ENCODE measurements around the gene CD46.

The CD46 gene

GRCh38 chr1:207825409-207825695 lies 73.5 kb downstream of the CD46 start:
- no peak for DNase-seq (ENCODE audit: low spot score)
- in situ Hi-C loops (cut with MboI; ENCODE audit: low sequenced_read_pairs, unreplicated experiment) = no loop called here
- TF ChIP-seq, protein P1, sequence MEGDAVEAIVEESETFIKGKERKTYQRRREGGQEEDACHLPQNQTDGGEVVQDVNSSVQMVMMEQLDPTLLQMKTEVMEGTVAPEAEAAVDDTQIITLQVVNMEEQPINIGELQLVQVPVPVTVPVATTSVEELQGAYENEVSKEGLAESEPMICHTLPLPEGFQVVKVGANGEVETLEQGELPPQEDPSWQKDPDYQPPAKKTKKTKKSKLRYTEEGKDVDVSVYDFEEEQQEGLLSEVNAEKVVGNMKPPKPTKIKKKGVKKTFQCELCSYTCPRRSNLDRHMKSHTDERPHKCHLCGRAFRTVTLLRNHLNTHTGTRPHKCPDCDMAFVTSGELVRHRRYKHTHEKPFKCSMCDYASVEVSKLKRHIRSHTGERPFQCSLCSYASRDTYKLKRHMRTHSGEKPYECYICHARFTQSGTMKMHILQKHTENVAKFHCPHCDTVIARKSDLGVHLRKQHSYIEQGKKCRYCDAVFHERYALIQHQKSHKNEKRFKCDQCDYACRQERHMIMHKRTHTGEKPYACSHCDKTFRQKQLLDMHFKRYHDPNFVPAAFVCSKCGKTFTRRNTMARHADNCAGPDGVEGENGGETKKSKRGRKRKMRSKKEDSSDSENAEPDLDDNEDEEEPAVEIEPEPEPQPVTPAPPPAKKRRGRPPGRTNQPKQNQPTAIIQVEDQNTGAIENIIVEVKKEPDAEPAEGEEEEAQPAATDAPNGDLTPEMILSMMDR (IDR thresholded peaks at IDR 0.05; ENCODE audit: borderline replicate concordance, control extremely low read depth, extremely low read depth, insufficient read depth, missing control alignments) = no peak

GRCh38 chr1:207825719-207826556 lies 74.1 kb downstream of the CD46 start:
- in situ Hi-C loops (cut with MboI; ENCODE audit: low sequenced_read_pairs, unreplicated experiment) = no loop called here
- TF ChIP-seq, protein P1 (IDR thresholded peaks at IDR 0.05; ENCODE audit: borderline replicate concordance, control extremely low read depth, extremely low read depth, insufficient read depth, missing control alignments) = no peak
- DNase-seq (ENCODE audit: low spot score) = peak; percentile 80

DNA sequence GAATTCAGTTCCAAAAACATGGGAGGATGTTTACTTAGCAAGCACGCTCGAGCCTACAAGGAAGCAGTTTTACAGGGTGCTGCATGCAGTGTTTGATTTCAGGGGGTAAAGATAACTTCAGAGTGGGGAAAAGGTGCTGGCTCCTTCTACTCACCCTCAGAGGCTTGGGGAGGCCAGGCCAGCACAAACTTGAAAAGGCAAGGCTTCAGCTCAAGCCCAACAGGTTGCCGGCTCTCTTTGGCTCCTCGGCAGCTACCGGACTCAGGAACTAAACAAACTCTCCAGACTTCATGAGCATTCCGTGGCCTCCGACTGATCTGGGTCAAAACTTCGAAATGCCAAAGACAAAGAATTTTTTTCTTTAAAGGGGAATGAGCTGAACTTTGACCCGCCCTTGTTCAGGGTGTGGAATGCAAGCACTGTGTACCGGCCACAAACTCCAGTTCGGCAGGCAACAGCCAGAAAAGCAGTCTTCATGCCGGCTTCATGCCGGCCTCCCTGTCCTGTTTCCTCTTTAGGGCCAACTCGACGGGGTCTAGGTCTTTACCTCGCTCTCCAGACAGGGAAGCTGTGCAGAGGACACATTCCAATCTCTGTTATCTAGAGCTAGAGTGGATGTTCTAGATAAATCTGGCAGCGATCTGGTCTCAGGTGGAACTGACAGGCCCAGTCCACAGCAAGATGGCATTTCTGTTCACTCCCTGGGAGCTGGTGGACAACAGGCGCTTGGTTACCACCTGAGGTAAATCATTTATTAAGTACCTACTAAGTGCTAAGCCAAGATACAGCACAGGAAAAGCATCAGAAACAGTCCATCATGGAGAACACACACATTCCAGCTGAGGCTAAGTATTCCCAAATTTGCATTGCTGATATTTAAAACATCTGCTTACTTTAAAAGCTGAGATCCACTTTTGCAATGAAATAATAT lies 75.0 kb downstream of the CD46 start:
- in situ Hi-C loops (cut with MboI; ENCODE audit: low sequenced_read_pairs, unreplicated experiment) = no loop called here
- DNase-seq (ENCODE audit: low spot score) = no peak
- TF ChIP-seq, protein P1 (IDR thresholded peaks at IDR 0.05; ENCODE audit: borderline replicate concordance, control extremely low read depth, extremely low read depth, insufficient read depth, missing control alignments) = no peak

DNA sequence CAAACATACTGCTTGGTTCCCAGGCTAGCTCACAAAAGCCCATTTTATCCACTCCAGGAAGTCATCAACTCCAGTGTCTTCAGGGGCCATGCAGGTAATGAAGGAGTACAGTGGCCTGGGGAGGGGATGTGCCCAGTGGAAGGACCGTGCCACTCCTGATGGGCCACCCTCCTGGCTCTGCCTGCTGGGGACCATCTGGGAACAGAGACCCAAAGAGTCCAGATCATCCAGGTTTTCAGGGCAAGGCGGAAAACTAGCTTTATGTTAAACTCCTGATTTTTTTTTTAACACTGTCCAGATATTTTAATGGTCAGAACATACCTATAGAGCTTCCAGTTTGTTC lies 75.6 kb downstream of the CD46 start:
- in situ Hi-C loops (cut with MboI; ENCODE audit: low sequenced_read_pairs, unreplicated experiment) = no loop called here
- TF ChIP-seq, protein P1 (IDR thresholded peaks at IDR 0.05; ENCODE audit: borderline replicate concordance, control extremely low read depth, extremely low read depth, insufficient read depth, missing control alignments) = no peak
- no peak for DNase-seq (ENCODE audit: low spot score)

- in situ Hi-C loops (cut with MboI; ENCODE audit: low sequenced_read_pairs, unreplicated experiment) = no loop called here
- no peak for DNase-seq (ENCODE audit: low spot score)
Observed at GRCh38 chr1:207828046-207828445, 76.2 kb downstream of the CD46 start.

GRCh38 chr1:207828485-207829158 lies 76.8 kb downstream of the CD46 start:
- TF ChIP-seq, protein P1 (IDR thresholded peaks at IDR 0.05; ENCODE audit: borderline replicate concordance, control extremely low read depth, extremely low read depth, insufficient read depth, missing control alignments) = peak; percentile 72
- peak; percentile 54 for DNase-seq (ENCODE audit: low spot score)
- in situ Hi-C loops (cut with MboI; ENCODE audit: low sequenced_read_pairs, unreplicated experiment) = no loop called here

More at GRCh38 chr1:207828046-207828445, 76.2 kb downstream of the CD46 start:
- TF ChIP-seq, protein P1 (IDR thresholded peaks at IDR 0.05; ENCODE audit: borderline replicate concordance, control extremely low read depth, extremely low read depth, insufficient read depth, missing control alignments) = no peak
